ENCODE data around the gene MMAB. TPM values are rescaled to one million over a fixed set of nuclear protein-coding genes. Genes with fewer than 3 reads are reported as not detected.

The MMAB gene
- total RNA-seq, 4 donors from 2014 or later = 45.2 to 59.5 (median 52.3) TPM

- peaks cover 0 to 98% (median 0%) of the 10 kb centered on the region in 4 donors for H3K27me3 ChIP-seq
- WGBS, 2 donors = 83 to 92% methylated on average over 4 of the region's 4 CpGs
- H3K36me3 ChIP-seq = no peaks in the 10 kb centered on the region
- no peak overlapping the region for H3K4me3 ChIP-seq
- DNase-seq = no peak
- H3K27ac ChIP-seq = no peak overlapping the region
- intact Hi-C loops (cut with DNase I) = no loop called here
- H3K9me3 ChIP-seq = no peaks in the 10 kb centered on the region
- TF ChIP-seq POLR2A (IDR thresholded peaks at IDR 0.05) = no peak
- TF ChIP-seq CTCF (IDR thresholded peaks at IDR 0.05) = no peak
- peaks cover 0 to 13% (median 5%) of the 10 kb centered on the region in 3 donors for H3K4me1 ChIP-seq
These were observed 35.0 kb upstream of the MMAB start for GRCh38 chr12:109608270-109608669.

GRCh38 chr12:109607618-109608017, 34.3 kb upstream of the MMAB start:
- Histone ChIP-seq H3K27me3 (peaks cover 0 to 96% (median 0%) of the 10 kb centered on the region in 4 donors), H3K4me1 (peaks cover 0 to 13% (median 5%) of the 10 kb centered on the region in 3 donors), H3K9me3 (no peaks in the 10 kb centered on the region), H3K27ac (no peak overlapping the region), H3K4me3 (no peak overlapping the region), H3K36me3 (no peaks in the 10 kb centered on the region)
- TF ChIP-seq CTCF (IDR thresholded peaks at IDR 0.05) (no peak), POLR2A (IDR thresholded peaks at IDR 0.05) (no peak)
- 84 to 88% methylated on average over 2 to 4 of the region's 4 CpGs for WGBS, 2 donors
- intact Hi-C loops (cut with DNase I) = no loop called here
- no peak for DNase-seq

- no peak for TF ChIP-seq CTCF (IDR thresholded peaks at IDR 0.05)
- no peak for TF ChIP-seq POLR2A (IDR thresholded peaks at IDR 0.05)
- no peak overlapping the region for H3K27ac ChIP-seq
- H3K36me3 ChIP-seq = no peaks in the 10 kb centered on the region
- intact Hi-C loops (cut with DNase I) = no loop called here
- peaks cover 0 to 13% (median 5%) of the 10 kb centered on the region in 3 donors for H3K4me1 ChIP-seq
- peaks cover 0 to 90% (median 0%) of the 10 kb centered on the region in 4 donors for H3K27me3 ChIP-seq
- peak overlapping the region in 2 of 4 donors; percentile 20 to 33 for H3K4me3 ChIP-seq
- WGBS, 2 donors = 16 to 36% methylated on average over 19 to 21 of the region's 30 CpGs
- DNase-seq = no peak
- H3K9me3 ChIP-seq = no peaks in the 10 kb centered on the region
These were observed 33.2 kb upstream of the MMAB start for GRCh38 chr12:109606320-109607028.

- H3K4me3 ChIP-seq = no peak overlapping the region
- TF ChIP-seq CTCF (IDR thresholded peaks at IDR 0.05) (no peak), POLR2A (IDR thresholded peaks at IDR 0.05) (no peak)
- peaks cover 0 to 13% (median 5%) of the 10 kb centered on the region in 3 donors for H3K4me1 ChIP-seq
- no peak overlapping the region for H3K27ac ChIP-seq
- no peaks in the 10 kb centered on the region for H3K9me3 ChIP-seq
- 77 to 87% methylated on average over 4 to 11 of the region's 13 CpGs for WGBS, 2 donors
- H3K27me3 ChIP-seq = peaks cover 0 to 87% (median 0%) of the 10 kb centered on the region in 4 donors
- H3K36me3 ChIP-seq = no peaks in the 10 kb centered on the region
- intact Hi-C loops (cut with DNase I) = no loop called here
- DNase-seq = no peak
These were observed 32.4 kb upstream of the MMAB start for GRCh38 chr12:109605599-109606228.

GRCh38 chr12:109605016-109605415, 31.7 kb upstream of the MMAB start:
- intact Hi-C loops (cut with DNase I) = no loop called here
- Histone ChIP-seq H3K4me3 (no peak overlapping the region), H3K4me1 (peaks cover 0 to 13% (median 5%) of the 10 kb centered on the region in 3 donors), H3K36me3 (no peaks in the 10 kb centered on the region), H3K27me3 (peaks cover 0 to 80% (median 0%) of the 10 kb centered on the region in 4 donors), H3K27ac (no peak overlapping the region), H3K9me3 (no peaks in the 10 kb centered on the region)
- 75 to 90% methylated on average over 3 to 5 of the region's 5 CpGs for WGBS, 2 donors
- DNase-seq = no peak
- TF ChIP-seq CTCF (IDR thresholded peaks at IDR 0.05) (no peak), POLR2A (IDR thresholded peaks at IDR 0.05) (no peak)
